Keratinocyte (primary cell): ENCODE results near the gene TAS1R2. TPM values are rescaled to one million over a fixed set of nuclear protein-coding genes. Genes with fewer than 3 reads are reported as not detected.

Source experiments
- DNase-seq: peaks from one replicate; pipeline ENCODE4 v3.0.0-alpha.2; 2011; ENCODE audit warnings: low read depth, missing footprints, low spot score
- FAIRE-seq: peaks from 2 replicates; lab custom pipeline; 2011; peaks lifted over from hg19 to GRCh38; lab: Jason Lieb, UNC
- H2AFZ ChIP-seq: 2 replicates; pipeline ENCODE4 v1.6.0; 2012; ENCODE audit warnings: low read length, control low read depth, inconsistent platforms; ENCODE audit not compliant: control insufficient read depth
- H3K27ac ChIP-seq: 2 replicates; pipeline ENCODE4 v1.5.1; 2011; ENCODE audit warnings: low read length; ENCODE audit not compliant: control insufficient read depth, insufficient read depth
- H3K27me3 ChIP-seq: 3 replicates; pipeline ENCODE4 v1.6.0; 2011; ENCODE audit warnings: low read length; ENCODE audit not compliant: control insufficient read depth, insufficient read depth; ENCODE audit errors: extremely low read depth
- H3K36me3 ChIP-seq, 2 experiments: 2 replicates in 1 of 2; 3 replicates in 1 of 2; pipeline ENCODE4 v1.5.1; 2011; ENCODE audit warnings: low read length in 2 of 2, mild to moderate bottlenecking in 1 of 2; ENCODE audit not compliant: control insufficient read depth in 2 of 2, insufficient read depth in 2 of 2; ENCODE audit errors: extremely low read depth in 1 of 2
- H3K4me1 ChIP-seq: 3 replicates; pipeline ENCODE4 v1.5.1; 2011; ENCODE audit warnings: low read length; ENCODE audit not compliant: control insufficient read depth, insufficient read depth; ENCODE audit errors: extremely low read depth
- H3K4me2 ChIP-seq: 3 replicates; pipeline ENCODE4 v1.6.0; 2011; ENCODE audit warnings: low read depth, low read length; ENCODE audit not compliant: control insufficient read depth, insufficient read depth; ENCODE audit errors: extremely low read depth
- H3K4me3 ChIP-seq, 3 experiments: fragments of 200-600 bp in 1 of 3; sonication (generic) in 1 of 3; 2 replicates in 2 of 3; 3 replicates in 1 of 3; pipeline ENCODE4 v1.5.1; 2011 to 2016; ENCODE audit warnings: low read length in 3 of 3, mild to moderate bottlenecking in 3 of 3, control low read depth in 2 of 3, inconsistent platforms in 1 of 3, low read depth in 1 of 3, mixed read lengths in 1 of 3, mixed run types in 1 of 3, moderate library complexity in 1 of 3; ENCODE audit not compliant: control insufficient read depth in 2 of 3, insufficient read depth in 2 of 3; ENCODE audit errors: extremely low read depth in 1 of 3
- H3K79me2 ChIP-seq: 2 replicates; pipeline ENCODE4 v1.6.0; 2012; ENCODE audit warnings: low read length; ENCODE audit not compliant: control insufficient read depth, insufficient read depth
- H3K9ac ChIP-seq: 3 replicates; pipeline ENCODE4 v1.6.0; 2011; ENCODE audit warnings: low read length; ENCODE audit not compliant: control insufficient read depth, insufficient read depth; ENCODE audit errors: extremely low read depth
- H3K9me1 ChIP-seq: 3 replicates; pipeline ENCODE4 v1.6.0; 2011; ENCODE audit warnings: low read length; ENCODE audit not compliant: control insufficient read depth, insufficient read depth; ENCODE audit errors: extremely low read depth
- H3K9me3 ChIP-seq: 2 replicates; pipeline ENCODE4 v1.5.1; 2012; ENCODE audit warnings: low read depth, low read length; ENCODE audit not compliant: control insufficient read depth
- H4K20me1 ChIP-seq: 3 replicates; pipeline ENCODE4 v1.6.0; 2011; ENCODE audit warnings: low read length; ENCODE audit not compliant: control insufficient read depth, insufficient read depth; ENCODE audit errors: extremely low read depth
- EZH2 ChIP-seq: IDR thresholded peaks from one replicate; pipeline ENCODE4 v1.6.1; 2012; ENCODE audit warnings: inconsistent platforms, mild to moderate bottlenecking, low read length, moderate library complexity
- dilution Hi-C: fragments of 300-500 bp; cut with MboI; formaldehyde crosslinking; loops from one replicate; pipeline ENCODE4 v1.7.0; 2020; ENCODE audit warnings: low sequenced_read_pairs; ENCODE audit not compliant: extremely low pct_ligation_motif_present
- polyA plus RNA-seq, 5 experiments: library from polyadenylated mRNA; depleted of rRNA in 3 of 5; stranded (reverse) in 3 of 5; stranded (forward) in 1 of 5; unstranded in 1 of 5; fragments of >200 nt; gene quantifications; 1 replicate in 1 of 5; 2 replicates in 3 of 5; 3 replicates in 1 of 5; pipeline versions ENCODE4 v1.2.1 to v1.2.3, GENCODE V29; 2011 to 2012; ENCODE audit warnings: missing spikeins in 2 of 5, low read depth in 1 of 5, low replicate concordance in 1 of 5
- TF ChIP-seq, protein P1 (sequence below), 3 experiments: IDR thresholded peaks in 1 of 3; conservative IDR thresholded peaks in 1 of 3; optimal IDR thresholded peaks in 1 of 3; 2 replicates in 2 of 3; 3 replicates in 1 of 3; pipeline versions ENCODE3 to v1.5.1; 2011; ENCODE audit warnings: low read length in 3 of 3, mild to moderate bottlenecking in 3 of 3, moderate library complexity in 2 of 3, control low read depth in 1 of 3, inconsistent platforms in 1 of 3; ENCODE audit not compliant: insufficient read depth in 2 of 3; ENCODE audit errors: extremely low read depth in 1 of 3

The TAS1R2 gene
- polyA plus RNA-seq, 1 donor (not counting 4 experiments of a cell fraction or from before 2014, with no cell fraction given) = not detected

DNA sequence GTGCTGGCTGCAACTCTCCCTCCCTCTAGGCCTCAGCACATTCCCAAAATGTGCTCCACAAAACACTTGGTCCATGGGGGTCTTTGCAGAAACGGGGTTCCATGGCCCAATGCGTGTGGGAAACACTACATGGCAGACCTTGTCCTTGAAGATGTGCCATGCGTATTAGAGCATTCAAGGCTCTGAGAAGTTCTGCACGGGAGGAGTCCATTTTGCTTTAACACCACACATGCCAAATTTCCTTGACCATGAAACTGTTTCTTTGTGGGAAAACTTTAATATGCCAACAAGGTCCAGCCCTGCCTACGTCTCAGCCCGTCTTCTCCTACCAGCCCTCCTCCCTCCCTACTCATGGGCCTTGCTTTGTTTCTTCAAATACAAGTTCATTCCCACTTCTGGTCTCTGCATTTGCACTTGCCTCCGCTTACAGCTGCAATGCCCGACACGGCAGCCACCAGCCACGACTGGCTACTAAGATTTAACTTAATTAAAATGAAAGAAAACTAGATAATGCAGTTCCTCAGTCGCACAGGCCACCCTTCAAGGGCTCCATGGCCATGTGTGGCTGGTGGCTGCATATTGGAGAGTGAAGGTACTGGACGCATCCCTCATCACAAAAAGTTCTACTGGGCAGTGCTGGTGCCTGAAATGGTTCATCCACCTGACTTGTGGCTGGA is 19.2 kb upstream of the TAS1R2 start:
- no peaks in the 10 kb centered on the region for H4K20me1 ChIP-seq
- TF ChIP-seq, protein P1, sequence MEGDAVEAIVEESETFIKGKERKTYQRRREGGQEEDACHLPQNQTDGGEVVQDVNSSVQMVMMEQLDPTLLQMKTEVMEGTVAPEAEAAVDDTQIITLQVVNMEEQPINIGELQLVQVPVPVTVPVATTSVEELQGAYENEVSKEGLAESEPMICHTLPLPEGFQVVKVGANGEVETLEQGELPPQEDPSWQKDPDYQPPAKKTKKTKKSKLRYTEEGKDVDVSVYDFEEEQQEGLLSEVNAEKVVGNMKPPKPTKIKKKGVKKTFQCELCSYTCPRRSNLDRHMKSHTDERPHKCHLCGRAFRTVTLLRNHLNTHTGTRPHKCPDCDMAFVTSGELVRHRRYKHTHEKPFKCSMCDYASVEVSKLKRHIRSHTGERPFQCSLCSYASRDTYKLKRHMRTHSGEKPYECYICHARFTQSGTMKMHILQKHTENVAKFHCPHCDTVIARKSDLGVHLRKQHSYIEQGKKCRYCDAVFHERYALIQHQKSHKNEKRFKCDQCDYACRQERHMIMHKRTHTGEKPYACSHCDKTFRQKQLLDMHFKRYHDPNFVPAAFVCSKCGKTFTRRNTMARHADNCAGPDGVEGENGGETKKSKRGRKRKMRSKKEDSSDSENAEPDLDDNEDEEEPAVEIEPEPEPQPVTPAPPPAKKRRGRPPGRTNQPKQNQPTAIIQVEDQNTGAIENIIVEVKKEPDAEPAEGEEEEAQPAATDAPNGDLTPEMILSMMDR (optimal IDR thresholded peaks at IDR 0.05 in 1 of 3, IDR thresholded peaks at IDR 0.05 in 1 of 3, conservative IDR thresholded peaks at IDR 0.05 in 1 of 3; ENCODE audit: extremely low read depth in 1 of 3, insufficient read depth in 2 of 3, low read length in 3 of 3) = no peak
- TF ChIP-seq EZH2 = no peak
- dilution Hi-C loops = no loop called here
- DNase-seq (no peak), FAIRE-seq (no peak)
- H3K9me3 ChIP-seq = no peaks in the 10 kb centered on the region
- no peak overlapping the region for H3K9ac ChIP-seq
- peaks cover 22 to 25% of the 10 kb centered on the region in 2 experiments for H3K36me3 ChIP-seq
- no peak overlapping the region for H3K27ac ChIP-seq
- no peaks in the 10 kb centered on the region for H3K27me3 ChIP-seq
- no peaks in the 10 kb centered on the region for H3K79me2 ChIP-seq
- H3K9me1 ChIP-seq = no peaks in the 10 kb centered on the region
- H3K4me3 ChIP-seq = no peak overlapping the region
- H3K4me2 ChIP-seq = no peak overlapping the region
- peaks cover 15% of the 10 kb centered on the region for H3K4me1 ChIP-seq
- H2AFZ ChIP-seq = no peak overlapping the region

DNA sequence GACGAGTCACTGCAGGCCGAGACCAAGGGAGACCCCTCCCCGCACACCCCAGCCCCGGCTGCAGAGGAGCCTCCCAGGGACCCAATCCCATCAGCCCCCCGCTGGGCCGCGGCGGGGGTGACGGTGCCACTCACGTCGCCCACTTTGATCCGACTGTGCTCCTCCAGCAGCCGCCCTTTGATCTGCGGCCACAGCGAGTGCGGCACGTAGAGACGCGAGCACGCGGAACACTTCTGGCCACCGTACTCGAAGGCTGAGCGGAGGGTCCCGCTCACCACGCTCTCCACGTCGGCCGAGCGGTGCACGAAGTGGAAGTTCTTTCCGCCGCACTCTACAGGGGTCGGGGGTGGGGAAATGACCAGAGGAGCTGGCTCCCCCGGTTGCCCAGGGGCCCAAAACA is 17.8 kb upstream of the TAS1R2 start:
- DNase-seq (no peak), FAIRE-seq (no peak)
- dilution Hi-C loops = no loop called here
- H3K27ac ChIP-seq = no peak overlapping the region
- H3K4me2 ChIP-seq = no peak overlapping the region
- H3K4me3 ChIP-seq = no peak overlapping the region
- no peak overlapping the region for H3K9ac ChIP-seq
- no peaks in the 10 kb centered on the region for H3K79me2 ChIP-seq
- no peaks in the 10 kb centered on the region for H3K9me1 ChIP-seq
- H3K4me1 ChIP-seq = peaks cover 9% of the 10 kb centered on the region
- no peaks in the 10 kb centered on the region for H3K9me3 ChIP-seq
- H3K27me3 ChIP-seq = no peaks in the 10 kb centered on the region
- H4K20me1 ChIP-seq = no peaks in the 10 kb centered on the region
- TF ChIP-seq, protein P1 (optimal IDR thresholded peaks at IDR 0.05 in 1 of 3, IDR thresholded peaks at IDR 0.05 in 1 of 3, conservative IDR thresholded peaks at IDR 0.05 in 1 of 3; ENCODE audit: extremely low read depth in 1 of 3, insufficient read depth in 2 of 3, low read length in 3 of 3) = no peak
- no peak for TF ChIP-seq EZH2
- no peak overlapping the region for H2AFZ ChIP-seq
- H3K36me3 ChIP-seq = peaks cover 19 to 31% of the 10 kb centered on the region in 2 experiments
